Urinary bladder (tissue), 2 donors: ENCODE measurements around the gene PRDM2. TPM values are rescaled to one million over a fixed set of nuclear protein-coding genes. Genes with fewer than 3 reads are reported as not detected.

Experiments used
- polyA plus RNA-seq: library from polyadenylated mRNA; stranded (reverse); fragments of 200-250 nt; gene quantifications from one replicate; pipeline ENCODE4 v1.2.3, GENCODE V29; 2013
- small RNA-seq: library from RNA; depleted of rRNA; stranded (forward); fragments of <200 nt; gene quantifications from one replicate; pipeline ENCODE3, GENCODE V24; 2014
- total RNA-seq: library from RNA; depleted of rRNA; stranded (reverse); fragments of >200 nt; gene quantifications from one replicate; pipeline ENCODE4 v1.2.3, GENCODE V29; 2014
- donor health status: healthy.

PRDM2 gene
- total and polyA plus RNA-seq, 2 donors = 31.3 to 34.2 TPM

Small RNA genes within 50 kb of the gene (small RNA-seq; reads per million reads assigned to genes)
- gene RF00564 = not detected

Other genes with a start within 250 kb of the PRDM2 start
- gene LRRC38, start 186.2 kb upstream of the PRDM2 start, total RNA-seq = 0.53 TPM
- gene LRRC38, start 186.2 kb upstream of the PRDM2 start, polyA plus RNA-seq = 0.98 TPM
- gene PDPN, start 116.4 kb upstream of the PRDM2 start, total RNA-seq = 19.1 TPM
- 96.8 TPM for gene PDPN, start 116.4 kb upstream of the PRDM2 start, polyA plus RNA-seq